ENCODE measurements around the gene PRKCD.

DNA sequence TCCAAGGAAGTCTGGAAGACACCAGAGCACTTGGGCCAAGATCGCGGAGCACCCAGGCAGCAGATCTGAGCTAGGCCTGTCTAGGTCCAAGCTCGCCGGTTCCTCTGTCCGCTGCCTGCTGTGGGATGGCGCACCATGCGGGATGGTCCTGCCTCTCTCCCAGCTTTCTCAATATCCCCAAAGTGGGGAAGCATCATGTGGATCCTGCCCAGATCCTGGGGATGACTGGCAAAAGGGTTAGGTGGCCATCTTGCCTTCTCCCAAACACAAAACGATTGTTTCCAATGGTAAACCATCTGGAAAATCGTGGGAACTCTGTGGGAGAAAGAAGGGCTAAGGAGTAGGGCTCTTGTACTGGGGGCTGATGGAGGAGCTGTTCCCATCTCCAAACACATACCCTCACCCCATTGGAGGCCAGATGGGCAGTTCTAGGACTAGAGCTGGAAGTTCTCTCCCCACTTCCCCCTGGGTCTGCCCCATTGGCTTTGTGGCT, 8.9 kb downstream of the PRKCD start:
- TF ChIP-seq EZH2 (IDR thresholded peaks at IDR 0.05) (no peak), POLR2AphosphoS5 (IDR thresholded peaks at IDR 0.05; ENCODE audit: borderline replicate concordance, low read depth, low read length) (no peak), FOXP2 (optimal IDR thresholded peaks at IDR 0.05; ENCODE audit: control extremely low read depth, extremely low read length, insufficient read depth) (no peak)

All from SK-N-MC (cell line).